ENCODE results near the gene EXD3. TPM values are rescaled to one million over a fixed set of nuclear protein-coding genes. Genes with fewer than 3 reads are reported as not detected.
"Not testable (repeated sequence)": the region's sequence is repeated elsewhere in the genome, so short reads cannot be mapped to it uniquely, and the experiment has no call there.

The EXD3 gene
- total and polyA plus RNA-seq, 2 donors: 3.4 to 16.8 TPM

- no peak overlapping the region for H3K27ac ChIP-seq (ENCODE audit: low read depth in 1 of 2, low read length in 1 of 2)
- H3K36me3 ChIP-seq (ENCODE audit: control insufficient read depth in 2 of 2, insufficient read depth in 2 of 2, low read length in 1 of 2): no peaks in the 10 kb centered on the region
- DNase-seq (ENCODE audit: low read depth in 6 of 9, low spot score in 9 of 9): no peak
- WGBS: 80% methylated on average over 6 of the region's 6 CpGs
- H3K4me1 ChIP-seq (ENCODE audit: control insufficient read depth in 2 of 2, insufficient read depth in 2 of 2, low read length in 2 of 2): no peaks in the 10 kb centered on the region
- H3K9me3 ChIP-seq (ENCODE audit: control insufficient read depth in 2 of 2, insufficient read depth in 1 of 2, low read length in 1 of 2): peaks cover 0 to 3% of the 10 kb centered on the region in 2 donors
- H3K27me3 ChIP-seq (ENCODE audit: control insufficient read depth in 2 of 2, insufficient read depth in 1 of 2, low read length in 1 of 2): no peaks in the 10 kb centered on the region
- H3K4me3 ChIP-seq (ENCODE audit: low read length in 2 of 2): no peak overlapping the region
Measured at GRCh38 chr9:137341227-137341626, 81.7 kb downstream of the EXD3 start.

- H3K27ac ChIP-seq (ENCODE audit: low read depth in 1 of 2, low read length in 1 of 2); H3K4me3 ChIP-seq (ENCODE audit: low read length in 2 of 2); H3K36me3 ChIP-seq (ENCODE audit: control insufficient read depth in 2 of 2, insufficient read depth in 2 of 2, low read length in 1 of 2); H3K27me3 ChIP-seq (ENCODE audit: control insufficient read depth in 2 of 2, insufficient read depth in 1 of 2, low read length in 1 of 2); H3K9me3 ChIP-seq (ENCODE audit: control insufficient read depth in 2 of 2, insufficient read depth in 1 of 2, low read length in 1 of 2); DNase-seq (ENCODE audit: low read depth in 6 of 9, low spot score in 9 of 9); H3K4me1 ChIP-seq (ENCODE audit: control insufficient read depth in 2 of 2, insufficient read depth in 2 of 2, low read length in 2 of 2): not testable (repeated sequence)
- 93% methylated on average over 12 of the region's 12 CpGs for WGBS
Measured at GRCh38 chr9:137339908-137340462, 83.0 kb downstream of the EXD3 start.

- whole genome bisulfite sequencing: 95% methylated on average over 7 of the region's 7 CpGs
- Histone ChIP-seq H3K4me1 (ENCODE audit: control insufficient read depth in 2 of 2, insufficient read depth in 2 of 2, low read length in 2 of 2) (no peaks in the 10 kb centered on the region), H3K9me3 (ENCODE audit: control insufficient read depth in 2 of 2, insufficient read depth in 1 of 2, low read length in 1 of 2) (peaks cover 0 to 3% of the 10 kb centered on the region in 2 donors), H3K27me3 (ENCODE audit: control insufficient read depth in 2 of 2, insufficient read depth in 1 of 2, low read length in 1 of 2) (no peaks in the 10 kb centered on the region), H3K4me3 (ENCODE audit: low read length in 2 of 2) (no peak overlapping the region), H3K36me3 (ENCODE audit: control insufficient read depth in 2 of 2, insufficient read depth in 2 of 2, low read length in 1 of 2) (no peaks in the 10 kb centered on the region), H3K27ac (ENCODE audit: low read depth in 1 of 2, low read length in 1 of 2) (no peak overlapping the region)
- DNase-seq (ENCODE audit: low read depth in 6 of 9, low spot score in 9 of 9): no peak
Measured at GRCh38 chr9:137339045-137339907, 83.7 kb downstream of the EXD3 start.

DNA sequence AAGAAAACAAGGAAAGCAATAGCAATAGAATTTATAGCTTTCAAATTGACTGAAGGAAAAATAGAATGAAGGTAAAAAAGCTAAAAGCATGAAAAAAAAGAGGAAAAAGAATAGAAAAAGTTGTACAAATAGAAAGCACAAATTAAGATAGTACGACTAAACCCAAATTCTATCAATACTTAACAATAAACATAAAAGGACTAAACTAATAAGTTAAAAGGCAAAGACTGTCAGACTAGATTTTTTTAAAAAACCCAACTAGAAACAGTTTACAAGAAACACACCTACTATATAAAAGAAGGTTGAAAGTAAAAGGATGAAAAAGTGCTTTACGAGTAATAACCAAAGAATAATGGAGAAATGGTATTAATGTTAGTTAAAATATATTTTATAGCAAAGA is 86.2 kb downstream of the EXD3 start:
- DNase-seq (ENCODE audit: low read depth in 6 of 9, low spot score in 9 of 9): no peak
- Histone ChIP-seq H3K4me3 (ENCODE audit: low read length in 2 of 2) (no peak overlapping the region), H3K9me3 (ENCODE audit: control insufficient read depth in 2 of 2, insufficient read depth in 1 of 2, low read length in 1 of 2) (peaks cover 0 to 3% of the 10 kb centered on the region in 2 donors), H3K4me1 (ENCODE audit: control insufficient read depth in 2 of 2, insufficient read depth in 2 of 2, low read length in 2 of 2) (no peaks in the 10 kb centered on the region), H3K27ac (ENCODE audit: low read depth in 1 of 2, low read length in 1 of 2) (no peak overlapping the region), H3K36me3 (ENCODE audit: control insufficient read depth in 2 of 2, insufficient read depth in 2 of 2, low read length in 1 of 2) (no peaks in the 10 kb centered on the region), H3K27me3 (ENCODE audit: control insufficient read depth in 2 of 2, insufficient read depth in 1 of 2, low read length in 1 of 2) (no peaks in the 10 kb centered on the region)
- 97% methylated on average over 2 of the region's 2 CpGs for WGBS

GRCh38 chr9:137333016-137333671 is 89.8 kb downstream of the EXD3 start:
- no peak for DNase-seq (ENCODE audit: low read depth in 6 of 9, low spot score in 9 of 9)

DNA sequence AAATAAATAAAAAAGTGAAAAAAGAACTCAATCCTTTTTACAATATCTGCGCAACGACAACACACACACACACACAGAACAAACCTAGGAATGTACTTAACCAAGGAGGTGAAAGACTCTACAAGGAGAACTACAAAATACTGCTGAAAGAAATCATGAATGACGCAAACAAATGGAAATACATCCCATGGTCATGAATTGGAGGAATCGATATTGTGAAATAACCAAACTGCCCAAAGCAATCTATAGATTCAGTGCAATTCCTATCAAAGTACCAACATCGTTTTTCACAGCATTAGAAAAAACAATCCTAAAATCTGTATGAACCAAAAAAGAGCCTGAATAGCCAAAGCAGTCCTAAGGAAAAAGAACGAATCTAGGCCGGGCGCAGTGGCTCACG is 91.0 kb downstream of the EXD3 start:
- Histone ChIP-seq H3K27me3 (ENCODE audit: control insufficient read depth in 2 of 2, insufficient read depth in 1 of 2, low read length in 1 of 2) (no peaks in the 10 kb centered on the region), H3K36me3 (ENCODE audit: control insufficient read depth in 2 of 2, insufficient read depth in 2 of 2, low read length in 1 of 2) (no peaks in the 10 kb centered on the region), H3K4me1 (ENCODE audit: control insufficient read depth in 2 of 2, insufficient read depth in 2 of 2, low read length in 2 of 2) (no peaks in the 10 kb centered on the region), H3K4me3 (ENCODE audit: low read length in 2 of 2) (no peak overlapping the region), H3K9me3 (ENCODE audit: control insufficient read depth in 2 of 2, insufficient read depth in 1 of 2, low read length in 1 of 2) (peaks cover 0 to 7% of the 10 kb centered on the region in 2 donors), H3K27ac (ENCODE audit: low read depth in 1 of 2, low read length in 1 of 2) (no peak overlapping the region)
- WGBS: 97% methylated on average over 9 of the region's 9 CpGs
- DNase-seq (ENCODE audit: low read depth in 6 of 9, low spot score in 9 of 9): no peak

More at GRCh38 chr9:137333016-137333671, 89.8 kb downstream of the EXD3 start:
- H3K27ac ChIP-seq (ENCODE audit: low read depth in 1 of 2, low read length in 1 of 2): no peak overlapping the region
- H3K4me3 ChIP-seq (ENCODE audit: low read length in 2 of 2): no peak overlapping the region
- H3K36me3 ChIP-seq (ENCODE audit: control insufficient read depth in 2 of 2, insufficient read depth in 2 of 2, low read length in 1 of 2): no peaks in the 10 kb centered on the region
- no peaks in the 10 kb centered on the region for H3K4me1 ChIP-seq (ENCODE audit: control insufficient read depth in 2 of 2, insufficient read depth in 2 of 2, low read length in 2 of 2)
- H3K27me3 ChIP-seq (ENCODE audit: control insufficient read depth in 2 of 2, insufficient read depth in 1 of 2, low read length in 1 of 2): no peaks in the 10 kb centered on the region
- peaks cover 0 to 7% of the 10 kb centered on the region in 2 donors for H3K9me3 ChIP-seq (ENCODE audit: control insufficient read depth in 2 of 2, insufficient read depth in 1 of 2, low read length in 1 of 2)
- WGBS: 87% methylated on average over 21 of the region's 21 CpGs

GRCh38 chr9:137330689-137331088 is 92.3 kb downstream of the EXD3 start:
- Histone ChIP-seq H3K4me3 (ENCODE audit: low read length in 2 of 2) (no peak overlapping the region), H3K9me3 (ENCODE audit: control insufficient read depth in 2 of 2, insufficient read depth in 1 of 2, low read length in 1 of 2) (peaks cover 0 to 4% of the 10 kb centered on the region in 2 donors), H3K36me3 (ENCODE audit: control insufficient read depth in 2 of 2, insufficient read depth in 2 of 2, low read length in 1 of 2) (no peaks in the 10 kb centered on the region), H3K27me3 (ENCODE audit: control insufficient read depth in 2 of 2, insufficient read depth in 1 of 2, low read length in 1 of 2) (no peaks in the 10 kb centered on the region), H3K27ac (ENCODE audit: low read depth in 1 of 2, low read length in 1 of 2) (no peak overlapping the region), H3K4me1 (ENCODE audit: control insufficient read depth in 2 of 2, insufficient read depth in 2 of 2, low read length in 2 of 2) (peaks cover 0 to 3% of the 10 kb centered on the region in 2 donors)
- 92% methylated on average over 6 of the region's 6 CpGs for WGBS
- DNase-seq (ENCODE audit: low read depth in 6 of 9, low spot score in 9 of 9): no peak

DNA sequence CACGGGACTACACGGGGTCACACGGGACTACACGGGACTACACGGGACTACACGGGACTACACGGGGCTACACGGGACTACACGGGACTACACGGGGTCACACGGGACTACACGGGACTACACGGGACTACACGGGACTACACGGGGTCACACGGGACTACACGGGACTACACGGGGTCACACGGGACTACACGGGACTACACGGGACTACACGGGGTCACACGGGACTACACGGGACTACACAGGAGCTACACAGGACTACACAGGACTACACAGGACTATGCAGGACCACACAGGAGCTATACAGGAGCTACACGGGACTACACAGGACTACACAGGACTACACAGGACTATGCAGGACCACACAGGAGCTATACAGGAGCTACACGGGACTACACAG is 93.4 kb downstream of the EXD3 start:
- not testable (repeated sequence) for H3K4me3 ChIP-seq (ENCODE audit: low read length in 2 of 2); H3K27me3 ChIP-seq (ENCODE audit: control insufficient read depth in 2 of 2, insufficient read depth in 1 of 2, low read length in 1 of 2); DNase-seq (ENCODE audit: low read depth in 6 of 9, low spot score in 9 of 9); H3K36me3 ChIP-seq (ENCODE audit: control insufficient read depth in 2 of 2, insufficient read depth in 2 of 2, low read length in 1 of 2); H3K4me1 ChIP-seq (ENCODE audit: control insufficient read depth in 2 of 2, insufficient read depth in 2 of 2, low read length in 2 of 2); H3K9me3 ChIP-seq (ENCODE audit: control insufficient read depth in 2 of 2, insufficient read depth in 1 of 2, low read length in 1 of 2); H3K27ac ChIP-seq (ENCODE audit: low read depth in 1 of 2, low read length in 1 of 2)
- WGBS: 68% methylated on average over 23 of the region's 26 CpGs
